HepG2 (cell line): ENCODE results near the gene PRKCG. TPM values are rescaled to one million over a fixed set of nuclear protein-coding genes. Genes with fewer than 3 reads are reported as not detected.

Source experiments
- ATAC-seq: fragments of 200-7000 bp; cut with Tn5 transposase; 3 replicates; pipeline ENCODE4 v1.9.1; 2020; ENCODE audit warnings: mild to moderate bottlenecking, moderate library complexity
- BruUV-seq: library from RNA; stranded (reverse); fragments of 400-500 nt; replicated peaks from 2 replicates; lab custom pipeline; 2021; lab: Mats Ljungman, UMichigan
- CTCF ChIA-PET: fragments of 300-600 bp; formaldehyde crosslinking; extraction: SDS; loops from one replicate; lab custom pipeline; 2021; ENCODE audit warnings: low total read pairs, inconsistent platforms, low intra/inter-chr PET ratio; lab: Yijun Ruan, JAX
- POLR2A ChIA-PET: fragments of 350-600 bp; sonication (Branson Sonifier 250); formaldehyde crosslinking; loops from one replicate; lab custom pipeline; 2020; ENCODE audit warnings: antibody characterized with exemption, inconsistent platforms; lab: Yijun Ruan, JAX
- DNase-seq: peaks from one replicate; pipeline ENCODE4 v3.0.0-alpha.2; 2015; ENCODE audit warnings: low spot score
- FAIRE-seq: peaks from 3 replicates; lab custom pipeline; 2011; peaks lifted over from hg19 to GRCh38; lab: Jason Lieb, UNC
- H2AFZ ChIP-seq: one replicate; pipeline ENCODE4 v1.6.1; 2011; ENCODE audit warnings: low read length, inconsistent platforms
- H3K27ac ChIP-seq: fragments of 300-600 bp; 3 replicates; pipeline ENCODE4 v1.8.0; 2011; ENCODE audit warnings: mixed run types, mild to moderate bottlenecking, mixed read lengths, low read length, inconsistent platforms; ENCODE audit not compliant: insufficient read depth; ENCODE audit errors: extremely low read length
- H3K27me3 ChIP-seq, 2 experiments: fragments of 200-600 bp in 1 of 2; 2 replicates in 1 of 2; 3 replicates in 1 of 2; pipeline versions ENCODE4 v1.6.0 to v1.8.0; 2011; ENCODE audit warnings: low read length in 2 of 2, mild to moderate bottlenecking in 2 of 2, moderate library complexity in 2 of 2, inconsistent platforms in 1 of 2; ENCODE audit not compliant: insufficient read depth in 2 of 2, control insufficient read depth in 1 of 2
- H3K36me3 ChIP-seq, 2 experiments: fragments of 200-600 bp in 1 of 2; replicated peaks in 1 of 2; 2 replicates in 1 of 2; 3 replicates in 1 of 2; pipeline versions ENCODE4 v1.5.1 to v1.8.0; 2011; ENCODE audit warnings: low read length in 2 of 2, inconsistent platforms in 1 of 2; ENCODE audit not compliant: insufficient read depth in 2 of 2, control insufficient read depth in 1 of 2
- H3K4me1 ChIP-seq: 2 replicates; pipeline ENCODE4 v1.5.1; 2012; ENCODE audit warnings: low read length, inconsistent platforms; ENCODE audit not compliant: insufficient read depth
- H3K4me2 ChIP-seq: 2 replicates; pipeline ENCODE4 v1.6.0; 2011; ENCODE audit warnings: low read depth, low read length, inconsistent platforms
- H3K4me3 ChIP-seq, 3 experiments: fragments of 200-600 bp in 1 of 3; sonication (generic), shearing (Covaris generic) in 1 of 3; replicated peaks in 1 of 3; 2 replicates each; pipeline ENCODE4 v1.5.1; 2011 to 2016; ENCODE audit warnings: low read length in 3 of 3, inconsistent platforms in 2 of 3, low read depth in 2 of 3, mild to moderate bottlenecking in 2 of 3, control low read depth in 1 of 3, mixed read lengths in 1 of 3; ENCODE audit not compliant: insufficient read depth in 1 of 3
- H3K79me2 ChIP-seq: one replicate; pipeline ENCODE4 v1.6.1; 2011; ENCODE audit warnings: low read length, inconsistent platforms; ENCODE audit not compliant: insufficient read depth
- H3K9ac ChIP-seq: 2 replicates; pipeline ENCODE4 v1.6.0; 2011; ENCODE audit warnings: mild to moderate bottlenecking, low read depth, low read length, inconsistent platforms; ENCODE audit not compliant: insufficient read depth
- H3K9me3 ChIP-seq: 2 replicates; pipeline ENCODE4 v1.5.1; 2012; ENCODE audit warnings: mild to moderate bottlenecking, low read length
- H4K20me1 ChIP-seq: 2 replicates; pipeline ENCODE4 v1.6.0; 2011; ENCODE audit warnings: inconsistent platforms, mild to moderate bottlenecking, low read length, moderate library complexity; ENCODE audit not compliant: insufficient read depth
- ASH2L ChIP-seq: fragments of 300-600, 200-600 bp; sonication (generic); IDR thresholded peaks from 2 replicates; pipeline ENCODE4 v1.7.0; 2017; ENCODE audit warnings: low read depth, mild to moderate bottlenecking, moderate library complexity, mixed read lengths, low read length; ENCODE audit not compliant: insufficient read length
- CENPBD1 ChIP-seq: sonication (generic); formaldehyde crosslinking; IDR thresholded peaks from 2 replicates; pipeline ENCODE4 v1.8.0; 2022; ENCODE audit warnings: missing genetic modification reagents, low read depth, mild to moderate bottlenecking, borderline replicate concordance
- ETV5 ChIP-seq: IDR thresholded peaks from 2 replicates; pipeline ENCODE4 v1.6.1; 2018; ENCODE audit warnings: missing biosample characterization, missing genetic modification reagents, inconsistent platforms, borderline replicate concordance
- FOXA1 ChIP-seq, 2 experiments: fragments of 450-650 bp in 1 of 2; sonication (generic) in 1 of 2; formaldehyde crosslinking in 1 of 2; IDR thresholded peaks; 2 replicates each; pipeline versions ENCODE4 v1.4.0 to v1.6.1; 2016 to 2020; ENCODE audit warnings: missing genetic modification reagents in 1 of 2
- HCFC1 ChIP-seq: fragments of 150-350 bp; IDR thresholded peaks from 2 replicates; pipeline ENCODE4 v1.6.1; 2014; ENCODE audit warnings: low read depth, low read length
- KAT7 ChIP-seq: IDR thresholded peaks from 2 replicates; pipeline ENCODE4 v1.6.1; 2018; ENCODE audit warnings: borderline replicate concordance, missing compliant biosample characterization
- KDM6A ChIP-seq: IDR thresholded peaks from 2 replicates; pipeline ENCODE4 v1.6.1; 2016; ENCODE audit warnings: low read depth
- MYC ChIP-seq: sonication (generic); formaldehyde crosslinking; IDR thresholded peaks from 2 replicates; pipeline ENCODE4 v1.9.0; 2021; ENCODE audit warnings: missing genetic modification reagents, borderline replicate concordance
- RELA ChIP-seq: sonication (generic); formaldehyde crosslinking; IDR thresholded peaks from 2 replicates; pipeline ENCODE4 v1.4.0; 2020; ENCODE audit warnings: missing genetic modification reagents
- RXRB ChIP-seq: IDR thresholded peaks from 2 replicates; pipeline ENCODE4 v1.6.1; 2016; ENCODE audit warnings: borderline replicate concordance, missing genetic modification reagents, missing compliant biosample characterization
- THAP11 ChIP-seq: IDR thresholded peaks from 2 replicates; pipeline ENCODE4 v1.6.1; 2016; ENCODE audit warnings: missing biosample characterization, missing genetic modification reagents
- ZNF333 ChIP-seq: sonication (generic); formaldehyde crosslinking; IDR thresholded peaks from 2 replicates; pipeline ENCODE4 v1.4.0; 2020; ENCODE audit warnings: mild to moderate bottlenecking, missing genetic modification reagents, borderline replicate concordance
- ZNF558 ChIP-seq: sonication (generic); formaldehyde crosslinking; IDR thresholded peaks from 2 replicates; pipeline ENCODE4 v1.9.0; 2022; ENCODE audit warnings: mild to moderate bottlenecking, missing genetic modification reagents, borderline replicate concordance
- ZSCAN20 ChIP-seq: sonication (generic); formaldehyde crosslinking; IDR thresholded peaks from 2 replicates; pipeline ENCODE4 v1.4.0; 2020; ENCODE audit warnings: missing genetic modification reagents, mild to moderate bottlenecking, borderline replicate concordance
- ZSCAN9 ChIP-seq: IDR thresholded peaks from 2 replicates; pipeline ENCODE4 v1.6.1; 2016; ENCODE audit warnings: borderline replicate concordance
- WGBS: methylation state at CpG from one replicate; pipeline ENCODE4 v1.1.6; 2017; ENCODE audit warnings: low lambda C conversion rate; 5-methylcytosine and 5-hydroxymethylcytosine counted together
- in situ Hi-C: cut with HindIII; loops from 2 replicates; pipeline ENCODE4 v1.10.0; 2017; ENCODE audit warnings: low pct_unique_long_range_greater_than_20kb; ENCODE audit not compliant: extremely low pct_ligation_motif_present
- intact Hi-C: fragments of 100-400 bp; cut with micrococcal nuclease; formaldehyde crosslinking; loops from one replicate; pipeline ENCODE4 v1.10.0; 2022; ENCODE audit not compliant: unreplicated experiment
- polyA plus RNA-seq, 8 experiments: library from polyadenylated mRNA; depleted of rRNA in 3 of 8; stranded (reverse) in 7 of 8; unstranded in 1 of 8; fragments of >200 nt; fragmentation: Illumina TruSeq in 4 of 8; extraction: Trizol in 4 of 8; gene quantifications; 2 replicates each; pipeline versions ENCODE4 v1.2.1 to v1.2.3, GENCODE V29; 2011 to 2016; ENCODE audit warnings: low read depth in 4 of 8, missing spikeins in 1 of 8, mixed read lengths in 1 of 8; ENCODE audit not compliant: insufficient read depth in 1 of 8
- total RNA-seq, 5 experiments: library from RNA; depleted of rRNA; stranded (reverse); fragments of >200 nt; fragmentation: Illumina TruSeq; extraction: Trizol; gene quantifications; 2 replicates each; pipeline ENCODE4 v1.2.3, GENCODE V29; 2016; ENCODE audit warnings: low read depth in 1 of 5
- TF ChIP-seq, protein P1 (sequence below): fragments of 450-650 bp; IDR thresholded peaks from 2 replicates; pipeline ENCODE4 v1.6.1; 2017; ENCODE audit warnings: mild to moderate bottlenecking
- TF ChIP-seq, protein P2 (sequence below): sonication (generic); formaldehyde crosslinking; conservative IDR thresholded peaks from 2 replicates; pipeline ENCODE4 v1.8.0; 2022; ENCODE audit warnings: mild to moderate bottlenecking, moderate library complexity, missing genetic modification reagents

Gene PRKCG
- total and polyA plus RNA-seq, 2 of the 13 experiments (the other 11 are each of a cell fraction or from before 2014, with no cell fraction given), result 0.02 to 0.03 TPM

GRCh38 chr19:53892301-53892980 is 10.4 kb downstream of the PRKCG start (continued):
- TF ChIP-seq RXRB (CRISPR knock-in tag) (no peak), RELA (CRISPR knock-in tag) (no peak)
- TF ChIP-seq, protein P1, sequence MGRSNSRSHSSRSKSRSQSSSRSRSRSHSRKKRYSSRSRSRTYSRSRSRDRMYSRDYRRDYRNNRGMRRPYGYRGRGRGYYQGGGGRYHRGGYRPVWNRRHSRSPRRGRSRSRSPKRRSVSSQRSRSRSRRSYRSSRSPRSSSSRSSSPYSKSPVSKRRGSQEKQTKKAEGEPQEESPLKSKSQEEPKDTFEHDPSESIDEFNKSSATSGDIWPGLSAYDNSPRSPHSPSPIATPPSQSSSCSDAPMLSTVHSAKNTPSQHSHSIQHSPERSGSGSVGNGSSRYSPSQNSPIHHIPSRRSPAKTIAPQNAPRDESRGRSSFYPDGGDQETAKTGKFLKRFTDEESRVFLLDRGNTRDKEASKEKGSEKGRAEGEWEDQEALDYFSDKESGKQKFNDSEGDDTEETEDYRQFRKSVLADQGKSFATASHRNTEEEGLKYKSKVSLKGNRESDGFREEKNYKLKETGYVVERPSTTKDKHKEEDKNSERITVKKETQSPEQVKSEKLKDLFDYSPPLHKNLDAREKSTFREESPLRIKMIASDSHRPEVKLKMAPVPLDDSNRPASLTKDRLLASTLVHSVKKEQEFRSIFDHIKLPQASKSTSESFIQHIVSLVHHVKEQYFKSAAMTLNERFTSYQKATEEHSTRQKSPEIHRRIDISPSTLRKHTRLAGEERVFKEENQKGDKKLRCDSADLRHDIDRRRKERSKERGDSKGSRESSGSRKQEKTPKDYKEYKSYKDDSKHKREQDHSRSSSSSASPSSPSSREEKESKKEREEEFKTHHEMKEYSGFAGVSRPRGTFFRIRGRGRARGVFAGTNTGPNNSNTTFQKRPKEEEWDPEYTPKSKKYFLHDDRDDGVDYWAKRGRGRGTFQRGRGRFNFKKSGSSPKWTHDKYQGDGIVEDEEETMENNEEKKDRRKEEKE, result no peak

- no peaks in the 10 kb centered on the region for H3K4me1 ChIP-seq
- no peaks in the 10 kb centered on the region for H3K9me3 ChIP-seq
- 21% methylated on average over 8 of the region's 8 CpGs for WGBS
- CTCF ChIA-PET, result no interaction called here
- H3K4me3 ChIP-seq, result no peak overlapping the region
- peaks cover 2 to 19% of the 10 kb centered on the region in 2 experiments; a peak in 4 of 5 replicates for H3K27me3 ChIP-seq
- ATAC-seq (peak; percentile 79), FAIRE-seq (no peak), DNase-seq (no peak)
- in situ Hi-C loops (no loop called here), intact Hi-C loops (no loop called here)
- POLR2A ChIA-PET, result no interaction called here
- no peaks in the 10 kb centered on the region for H4K20me1 ChIP-seq
- H3K9ac ChIP-seq, result no peak overlapping the region
- H3K27ac ChIP-seq, result no peak overlapping the region
- BruUV-seq, result no TSS peak
- H3K4me2 ChIP-seq, result no peak overlapping the region
- no peak overlapping the region for H2AFZ ChIP-seq
- no peaks in the 10 kb centered on the region for H3K79me2 ChIP-seq
- no peaks in the 10 kb centered on the region for H3K36me3 ChIP-seq
- TF ChIP-seq KDM6A (no peak), FOXA1 (IDR thresholded peaks at IDR 0.05) (no peak), FOXA1 (CRISPR knock-in tag; IDR thresholded peaks at IDR 0.05) (no peak), KAT7 (CRISPR knock-in tag) (no peak), ZSCAN9 (CRISPR knock-in tag) (no peak), ZNF558 (no peak), MYC (no peak), ASH2L (no peak), ZSCAN20 (CRISPR knock-in tag) (no peak), ETV5 (CRISPR knock-in tag) (no peak), ZNF333 (no peak), CENPBD1 (no peak), HCFC1 (peak; percentile 74), THAP11 (CRISPR knock-in tag) (peak; percentile 96)
- TF ChIP-seq, protein P2, sequence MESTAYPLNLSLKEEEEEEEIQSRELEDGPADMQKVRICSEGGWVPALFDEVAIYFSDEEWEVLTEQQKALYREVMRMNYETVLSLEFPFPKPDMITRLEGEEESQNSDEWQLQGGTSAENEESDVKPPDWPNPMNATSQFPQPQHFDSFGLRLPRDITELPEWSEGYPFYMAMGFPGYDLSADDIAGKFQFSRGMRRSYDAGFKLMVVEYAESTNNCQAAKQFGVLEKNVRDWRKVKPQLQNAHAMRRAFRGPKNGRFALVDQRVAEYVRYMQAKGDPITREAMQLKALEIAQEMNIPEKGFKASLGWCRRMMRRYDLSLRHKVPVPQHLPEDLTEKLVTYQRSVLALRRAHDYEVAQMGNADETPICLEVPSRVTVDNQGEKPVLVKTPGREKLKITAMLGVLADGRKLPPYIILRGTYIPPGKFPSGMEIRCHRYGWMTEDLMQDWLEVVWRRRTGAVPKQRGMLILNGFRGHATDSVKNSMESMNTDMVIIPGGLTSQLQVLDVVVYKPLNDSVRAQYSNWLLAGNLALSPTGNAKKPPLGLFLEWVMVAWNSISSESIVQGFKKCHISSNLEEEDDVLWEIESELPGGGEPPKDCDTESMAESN (CRISPR knock-in tag), result no peak
These were observed 11.0 kb downstream of the PRKCG start for GRCh38 chr19:53892981-53893325.
